GM10266 (cell line): ENCODE data around the gene NFATC2.
"Not testable (repeated sequence)": the region's sequence is repeated elsewhere in the genome, so short reads cannot be mapped to it uniquely, and the experiment has no call there.

ENCODE experiments used
- DNase-seq: peaks from one replicate; pipeline ENCODE4 v3.0.0; 2012; ENCODE audit errors: extremely low spot score
- CTCF ChIP-seq: IDR thresholded peaks from 2 replicates; pipeline ENCODE4 v1.5.1; 2012; ENCODE audit warnings: mild to moderate bottlenecking, low read depth; ENCODE audit not compliant: control insufficient read depth, insufficient read depth; ENCODE audit errors: missing control alignments

NFATC2 gene

GRCh38 chr20:51346686-51347485 lies 195.6 kb downstream of the NFATC2 start:
- DNase-seq: no peak
- no peak for TF ChIP-seq CTCF

- DNase-seq: no peak
- no peak for TF ChIP-seq CTCF
Observed at GRCh38 chr20:51345601-51346101, 196.9 kb downstream of the NFATC2 start.

GRCh38 chr20:51343802-51344201 lies 198.7 kb downstream of the NFATC2 start:
- DNase-seq: not testable (repeated sequence)

GRCh38 chr20:51342510-51343236 lies 199.8 kb downstream of the NFATC2 start:
- DNase-seq: no peak
- TF ChIP-seq CTCF: no peak

- no peak for DNase-seq
Observed at GRCh38 chr20:51341581-51341980, 200.9 kb downstream of the NFATC2 start.

GRCh38 chr20:51340451-51340840 lies 202.1 kb downstream of the NFATC2 start:
- DNase-seq: no peak
- no peak for TF ChIP-seq CTCF

More at GRCh38 chr20:51341581-51341980, 200.9 kb downstream of the NFATC2 start:
- no peak for TF ChIP-seq CTCF

- TF ChIP-seq CTCF: no peak
Observed at GRCh38 chr20:51339721-51340450, 202.6 kb downstream of the NFATC2 start.

More at GRCh38 chr20:51339721-51340450, 202.6 kb downstream of the NFATC2 start:
- no peak for DNase-seq
